ENCODE measurements around the gene ERCC2. TPM values are rescaled to one million over a fixed set of nuclear protein-coding genes. Genes with fewer than 3 reads are reported as not detected.

ERCC2 gene
- total RNA-seq, 1 donor from 2014 or later: 13.7 TPM

- ATAC-seq (no peak), DNase-seq (no peak)
- no peaks in the 10 kb centered on the region for H3K27me3 ChIP-seq
- no peak overlapping the region for H3K27ac ChIP-seq
- no peaks in the 10 kb centered on the region for H3K9me3 ChIP-seq
- no peak overlapping the region for H3K4me3 ChIP-seq
- no peaks in the 10 kb centered on the region for H3K4me1 ChIP-seq
- intact Hi-C loops (cut with DNase I): no loop called here
- H3K36me3 ChIP-seq: peaks cover 4% of the 10 kb centered on the region
- TF ChIP-seq CTCF (IDR thresholded peaks at IDR 0.05): no peak
These were observed 13.5 kb downstream of the ERCC2 start for GRCh38 chr19:45356760-45357444.

GRCh38 chr19:45355910-45356309 is 14.5 kb downstream of the ERCC2 start:
- DNase-seq (no peak), ATAC-seq (no peak)
- Histone ChIP-seq H3K27me3 (no peaks in the 10 kb centered on the region), H3K9me3 (no peaks in the 10 kb centered on the region), H3K27ac (no peak overlapping the region), H3K4me3 (no peak overlapping the region), H3K4me1 (no peaks in the 10 kb centered on the region), H3K36me3 (peaks cover 11% of the 10 kb centered on the region)
- intact Hi-C loops (cut with DNase I): no loop called here
- TF ChIP-seq CTCF (IDR thresholded peaks at IDR 0.05): no peak

- TF ChIP-seq CTCF (IDR thresholded peaks at IDR 0.05): no peak
- ATAC-seq (no peak), DNase-seq (no peak)
- Histone ChIP-seq H3K36me3 (peaks cover 11% of the 10 kb centered on the region), H3K4me1 (no peaks in the 10 kb centered on the region), H3K27me3 (no peaks in the 10 kb centered on the region), H3K9me3 (no peaks in the 10 kb centered on the region), H3K27ac (no peak overlapping the region), H3K4me3 (no peak overlapping the region)
- intact Hi-C loops (cut with DNase I): no loop called here
These were observed 15.0 kb downstream of the ERCC2 start for GRCh38 chr19:45355402-45355801.

GRCh38 chr19:45354241-45354842 is 16.0 kb downstream of the ERCC2 start:
- no peak for ATAC-seq

GRCh38 chr19:45352914-45353796 is 17.2 kb downstream of the ERCC2 start:
- no peak overlapping the region for H3K27ac ChIP-seq
- ATAC-seq (no peak), DNase-seq (no peak)
- no peaks in the 10 kb centered on the region for H3K9me3 ChIP-seq
- intact Hi-C loops (cut with DNase I): no loop called here
- no peak overlapping the region for H3K4me3 ChIP-seq
- no peaks in the 10 kb centered on the region for H3K27me3 ChIP-seq
- peaks cover 11% of the 10 kb centered on the region for H3K36me3 ChIP-seq
- no peak for TF ChIP-seq CTCF (IDR thresholded peaks at IDR 0.05)
- H3K4me1 ChIP-seq: no peaks in the 10 kb centered on the region

More at GRCh38 chr19:45354241-45354842, 16.0 kb downstream of the ERCC2 start:
- H3K9me3 ChIP-seq: no peaks in the 10 kb centered on the region
- H3K4me3 ChIP-seq: no peak overlapping the region
- DNase-seq: no peak
- H3K4me1 ChIP-seq: no peaks in the 10 kb centered on the region
- peaks cover 11% of the 10 kb centered on the region for H3K36me3 ChIP-seq
- no peaks in the 10 kb centered on the region for H3K27me3 ChIP-seq
- H3K27ac ChIP-seq: no peak overlapping the region
- TF ChIP-seq CTCF (IDR thresholded peaks at IDR 0.05): no peak
- intact Hi-C loops (cut with DNase I): no loop called here
